SU-DHL-6 (cell line): Measurements from ENCODE around the gene P2RY8.

Experiments used
- EZH2phosphoT487 ChIP-seq: fragments of 200-600 bp; sonication (generic), shearing (Covaris generic); conservative IDR thresholded peaks from 2 replicates; pipeline ENCODE4 v1.6.1; 2018; ENCODE audit warnings: mild to moderate bottlenecking, antibody characterized with exemption, low read length, moderate library complexity, mixed read lengths
- TF ChIP-seq, protein P1 (sequence below): fragments of 200-600 bp; sonication (generic); IDR thresholded peaks from one replicate; pipeline ENCODE4 v1.5.1; 2017; ENCODE audit warnings: antibody characterized with exemption, mild to moderate bottlenecking, low read length, moderate library complexity; ENCODE audit not compliant: insufficient read depth, poor library complexity, severe bottlenecking

DNA sequence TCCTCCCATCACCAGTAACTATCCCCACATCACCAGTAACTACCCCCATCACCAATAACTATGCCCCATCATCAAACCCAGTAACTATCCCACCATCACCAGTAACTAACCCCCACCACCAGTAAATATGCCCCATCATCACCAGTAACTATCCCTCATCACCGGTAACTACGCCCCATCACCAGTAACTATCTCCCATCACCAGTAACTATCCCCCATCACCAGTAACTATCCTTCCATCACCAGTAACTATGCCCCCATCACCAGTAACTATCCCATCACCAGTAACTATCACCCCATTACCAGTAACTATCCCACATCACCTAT lies 87.2 kb downstream of the P2RY8 start:
- TF ChIP-seq, protein P1, sequence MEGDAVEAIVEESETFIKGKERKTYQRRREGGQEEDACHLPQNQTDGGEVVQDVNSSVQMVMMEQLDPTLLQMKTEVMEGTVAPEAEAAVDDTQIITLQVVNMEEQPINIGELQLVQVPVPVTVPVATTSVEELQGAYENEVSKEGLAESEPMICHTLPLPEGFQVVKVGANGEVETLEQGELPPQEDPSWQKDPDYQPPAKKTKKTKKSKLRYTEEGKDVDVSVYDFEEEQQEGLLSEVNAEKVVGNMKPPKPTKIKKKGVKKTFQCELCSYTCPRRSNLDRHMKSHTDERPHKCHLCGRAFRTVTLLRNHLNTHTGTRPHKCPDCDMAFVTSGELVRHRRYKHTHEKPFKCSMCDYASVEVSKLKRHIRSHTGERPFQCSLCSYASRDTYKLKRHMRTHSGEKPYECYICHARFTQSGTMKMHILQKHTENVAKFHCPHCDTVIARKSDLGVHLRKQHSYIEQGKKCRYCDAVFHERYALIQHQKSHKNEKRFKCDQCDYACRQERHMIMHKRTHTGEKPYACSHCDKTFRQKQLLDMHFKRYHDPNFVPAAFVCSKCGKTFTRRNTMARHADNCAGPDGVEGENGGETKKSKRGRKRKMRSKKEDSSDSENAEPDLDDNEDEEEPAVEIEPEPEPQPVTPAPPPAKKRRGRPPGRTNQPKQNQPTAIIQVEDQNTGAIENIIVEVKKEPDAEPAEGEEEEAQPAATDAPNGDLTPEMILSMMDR, result no peak
- TF ChIP-seq EZH2phosphoT487, result no peak
